Adipocyte (in vitro differentiated cells): ENCODE data around the gene STARD6.
"Not testable (repeated sequence)": the region's sequence is repeated elsewhere in the genome, so short reads cannot be mapped to it uniquely, and the experiment has no call there.

ENCODE experiments used
- DNase-seq: peaks from one replicate; pipeline ENCODE4 v3.0.0-alpha.2; 2015; ENCODE audit warnings: low read depth
- H3K27me3 ChIP-seq: replicated peaks from 2 replicates; pipeline ENCODE4 v1.7.0; 2013; ENCODE audit warnings: mild to moderate bottlenecking, low read length, moderate library complexity; ENCODE audit not compliant: control insufficient read depth, insufficient read depth
- H3K36me3 ChIP-seq: 2 replicates; pipeline ENCODE4 v1.7.0; 2013; ENCODE audit warnings: low read length, mild to moderate bottlenecking, moderate library complexity; ENCODE audit not compliant: control insufficient read depth, insufficient read depth, severe bottlenecking
- H3K4me1 ChIP-seq: 2 replicates; pipeline ENCODE4 v1.7.0; 2013; ENCODE audit warnings: mild to moderate bottlenecking, low read length, moderate library complexity; ENCODE audit not compliant: control insufficient read depth, insufficient read depth
- H3K4me3 ChIP-seq: 2 replicates; pipeline ENCODE4 v1.7.0; 2013; ENCODE audit warnings: mild to moderate bottlenecking, low read length, moderate library complexity
- H3K9ac ChIP-seq: 2 replicates; pipeline ENCODE4 v1.7.0; 2013; ENCODE audit warnings: mild to moderate bottlenecking, low read length, moderate library complexity
- H3K9me3 ChIP-seq: 2 replicates; pipeline ENCODE4 v1.7.0; 2013; ENCODE audit warnings: mild to moderate bottlenecking, low read length, moderate library complexity; ENCODE audit not compliant: control insufficient read depth

STARD6 gene, protein sequence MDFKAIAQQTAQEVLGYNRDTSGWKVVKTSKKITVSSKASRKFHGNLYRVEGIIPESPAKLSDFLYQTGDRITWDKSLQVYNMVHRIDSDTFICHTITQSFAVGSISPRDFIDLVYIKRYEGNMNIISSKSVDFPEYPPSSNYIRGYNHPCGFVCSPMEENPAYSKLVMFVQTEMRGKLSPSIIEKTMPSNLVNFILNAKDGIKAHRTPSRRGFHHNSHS

DNA sequence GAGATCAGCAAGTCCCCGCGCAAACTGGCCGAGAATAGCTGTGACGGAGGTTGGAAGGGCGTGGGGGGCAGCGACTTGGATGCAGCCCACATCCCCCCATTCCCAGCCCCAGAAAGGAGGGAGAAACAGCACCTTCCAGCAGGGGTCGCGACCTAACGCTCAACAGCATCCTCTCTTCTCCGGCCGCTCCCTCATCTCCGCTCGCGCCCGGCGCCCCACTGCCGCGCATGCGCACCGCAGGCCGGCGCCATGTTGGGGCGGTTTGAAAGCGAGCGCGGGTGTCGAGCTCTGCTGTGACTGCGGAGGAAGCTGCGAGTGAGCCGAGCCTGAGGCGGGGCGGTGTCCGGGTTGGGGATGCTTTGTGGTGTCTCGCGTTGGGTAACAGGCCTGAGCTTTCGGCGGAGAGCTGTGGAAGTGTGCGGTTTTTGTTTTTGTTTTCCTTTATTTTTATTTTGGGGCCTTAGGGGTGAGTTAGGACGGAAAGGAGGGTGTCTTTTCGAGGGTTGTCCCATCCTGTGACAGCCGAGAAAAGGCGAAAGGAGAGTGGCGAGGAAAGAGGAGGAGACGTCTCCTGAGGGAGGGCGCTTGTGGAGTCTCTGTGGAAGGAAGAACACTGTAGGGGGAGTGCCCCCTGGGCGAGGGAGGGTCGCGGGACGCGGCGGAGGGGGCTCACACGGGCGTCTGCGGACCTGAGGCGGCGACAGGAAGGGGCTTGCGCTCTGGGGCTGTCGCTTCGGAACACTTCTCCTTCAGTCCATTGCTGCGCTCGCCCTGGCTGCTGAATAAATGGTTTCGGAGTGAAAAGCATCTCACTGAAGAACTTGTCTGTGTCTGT is at the start of gene STARD6, which contains the start of gene C18orf54:
STARD6 (minus strand) TSS at position 199 of the 835 bp plus-strand sequence. CDS start 3,285 bp downstream, outside the sequence.
C18orf54 (plus strand) TSS at position 247 of the 835 bp plus-strand sequence. CDS start 2,667 bp downstream, outside the sequence.
- no peaks in the 10 kb centered on the region for H3K9me3 ChIP-seq
- no peaks in the 10 kb centered on the region for H3K4me1 ChIP-seq
- H3K27me3 ChIP-seq, result no peaks in the 10 kb centered on the region
- H3K4me3 ChIP-seq, result peak within 1 kb of the TSS; percentile 98
- no peaks in the 10 kb centered on the region for H3K36me3 ChIP-seq
- peak; percentile 95 for DNase-seq
- H3K9ac ChIP-seq, result peak within 1 kb of the TSS; percentile 83

DNA sequence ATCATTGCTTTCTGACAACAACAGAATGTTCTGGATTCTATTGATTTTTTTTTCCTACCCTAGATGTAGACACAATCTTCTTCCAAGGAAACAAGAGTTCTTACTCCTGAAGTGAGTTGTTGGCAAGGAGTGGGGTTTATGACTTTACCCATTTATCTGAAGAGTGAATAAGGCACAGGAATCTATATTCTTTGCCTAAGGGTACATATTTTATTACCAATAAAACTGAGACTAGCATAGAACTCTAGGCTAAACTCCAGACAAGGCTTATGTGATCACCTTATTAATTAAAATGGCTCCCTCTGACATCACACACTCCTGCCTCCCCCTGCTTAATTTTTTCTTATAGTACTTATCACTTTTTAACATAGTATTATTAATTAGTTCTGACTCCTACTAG is 47.6 kb upstream of the STARD6 start:
- H3K9me3 ChIP-seq, result peaks cover 2% of the 10 kb centered on the region
- no peaks in the 10 kb centered on the region for H3K4me1 ChIP-seq
- no peaks in the 10 kb centered on the region for H3K36me3 ChIP-seq
- H3K4me3 ChIP-seq, result no peak overlapping the region
- no peak overlapping the region for H3K9ac ChIP-seq
- H3K27me3 ChIP-seq, result peaks cover 4% of the 10 kb centered on the region
- DNase-seq, result no peak

- no peaks in the 10 kb centered on the region for H3K27me3 ChIP-seq
- no peak for DNase-seq
- no peaks in the 10 kb centered on the region for H3K9me3 ChIP-seq
- no peak overlapping the region for H3K9ac ChIP-seq
- no peak overlapping the region for H3K4me3 ChIP-seq
- H3K36me3 ChIP-seq, result no peaks in the 10 kb centered on the region
- H3K4me1 ChIP-seq, result peaks cover 2% of the 10 kb centered on the region
These were observed 39.1 kb upstream of the STARD6 start for GRCh38 chr18:54396760-54397159.

- no peak overlapping the region for H3K4me3 ChIP-seq
- DNase-seq, result no peak
- no peaks in the 10 kb centered on the region for H3K9me3 ChIP-seq
- H3K4me1 ChIP-seq, result peaks cover 8% of the 10 kb centered on the region
- no peaks in the 10 kb centered on the region for H3K36me3 ChIP-seq
- H3K27me3 ChIP-seq, result no peaks in the 10 kb centered on the region
- no peak overlapping the region for H3K9ac ChIP-seq
These were observed 36.1 kb upstream of the STARD6 start for GRCh38 chr18:54393648-54394294.

GRCh38 chr18:54392543-54393023 is 34.9 kb upstream of the STARD6 start:
- Histone ChIP-seq H3K9ac (peak overlapping the region; percentile 29), H3K9me3 (no peaks in the 10 kb centered on the region), H3K36me3 (no peaks in the 10 kb centered on the region), H3K4me3 (no peak overlapping the region), H3K4me1 (peaks cover 19% of the 10 kb centered on the region), H3K27me3 (no peaks in the 10 kb centered on the region)
- DNase-seq, result peak; percentile 86

DNA sequence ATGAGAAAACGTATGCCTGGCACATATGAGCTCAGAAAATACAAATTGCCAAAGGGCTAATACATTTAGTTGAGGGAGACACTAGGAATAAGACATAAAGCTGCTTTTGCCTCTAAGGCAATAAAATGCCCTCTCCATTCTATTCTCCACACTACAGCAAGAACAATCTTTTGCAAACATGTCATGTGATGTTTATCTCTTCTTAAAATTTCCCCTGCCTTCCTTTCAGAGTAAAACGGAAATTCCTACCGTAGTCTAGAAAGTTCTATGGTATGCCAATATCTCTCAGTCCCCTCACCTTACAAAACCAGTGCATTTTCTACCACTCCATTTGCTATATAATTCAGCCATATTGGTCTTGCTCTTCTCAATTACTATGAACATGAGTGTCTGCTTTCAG is 33.2 kb upstream of the STARD6 start:
- Histone ChIP-seq H3K36me3 (no peaks in the 10 kb centered on the region), H3K4me1 (peaks cover 21% of the 10 kb centered on the region), H3K9me3 (no peaks in the 10 kb centered on the region), H3K4me3 (no peak overlapping the region), H3K27me3 (no peaks in the 10 kb centered on the region), H3K9ac (no peak overlapping the region)
- DNase-seq, result no peak

DNA sequence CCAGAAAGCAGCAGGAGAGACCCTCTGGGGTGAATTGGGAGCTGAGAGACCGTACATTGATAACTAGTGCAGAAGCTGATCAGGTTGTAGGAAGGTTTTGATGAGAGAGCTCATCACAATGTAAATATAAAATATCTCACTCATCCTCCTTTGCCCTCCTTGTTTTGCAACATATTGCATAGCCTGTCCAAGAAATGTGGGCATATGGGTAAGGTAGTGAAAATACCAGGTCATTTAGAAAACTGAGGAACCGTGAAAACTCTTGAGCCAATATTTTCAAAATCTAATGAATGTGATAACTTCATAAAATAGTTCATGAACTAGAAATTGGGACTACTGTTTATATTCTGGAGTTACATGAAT is 31.5 kb upstream of the STARD6 start:
- no peak for DNase-seq
- no peak overlapping the region for H3K9ac ChIP-seq
- H3K4me1 ChIP-seq, result peaks cover 21% of the 10 kb centered on the region
- no peak overlapping the region for H3K4me3 ChIP-seq
- H3K36me3 ChIP-seq, result no peaks in the 10 kb centered on the region
- H3K27me3 ChIP-seq, result no peaks in the 10 kb centered on the region
- no peaks in the 10 kb centered on the region for H3K9me3 ChIP-seq

DNA sequence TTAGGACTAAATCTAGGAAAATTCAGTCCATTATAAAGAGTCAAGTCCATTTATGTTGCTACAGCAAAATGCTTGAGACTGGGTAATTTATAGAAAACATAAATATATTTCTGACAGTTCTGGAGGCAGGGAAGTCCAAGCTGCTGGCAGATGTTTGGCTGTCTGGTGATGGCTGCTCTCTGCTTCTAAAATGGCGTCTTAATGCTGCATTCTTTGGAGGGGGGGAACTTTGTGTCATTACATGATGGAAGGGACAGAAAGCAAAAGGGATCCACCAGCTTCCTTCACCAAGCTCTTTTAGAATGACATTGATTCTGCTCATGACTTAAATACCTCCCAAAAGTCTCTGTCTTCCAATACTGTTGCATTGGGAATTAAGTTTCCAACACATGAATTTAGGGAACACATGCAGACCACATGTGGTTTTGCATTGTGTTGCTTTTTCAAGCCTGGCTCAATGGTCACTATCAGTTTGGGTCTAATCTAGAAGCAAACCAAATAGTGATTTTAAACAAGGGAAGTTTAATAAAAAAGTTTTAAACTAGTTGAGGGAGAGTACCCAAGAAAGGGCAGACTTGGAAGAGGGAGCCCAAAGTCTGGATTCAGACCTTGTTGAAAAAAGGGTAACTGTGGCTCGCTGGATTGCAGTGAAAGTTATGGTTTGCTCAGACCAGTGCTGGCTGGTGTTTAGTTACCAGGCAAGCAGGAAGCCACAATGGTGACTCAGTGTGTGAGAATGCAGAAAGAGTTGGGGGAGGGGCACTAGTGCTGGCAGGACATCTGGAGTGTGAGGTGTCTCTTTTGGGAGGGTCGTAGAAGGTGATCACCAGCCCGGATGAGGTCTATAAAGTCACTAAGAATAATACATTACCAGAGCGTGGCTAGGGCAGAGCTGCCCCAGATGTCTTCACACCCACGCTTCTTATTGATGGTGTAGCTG is 30.8 kb upstream of the STARD6 start:
- DNase-seq, result peak; percentile 56
- no peaks in the 10 kb centered on the region for H3K27me3 ChIP-seq
- H3K9me3 ChIP-seq, result no peaks in the 10 kb centered on the region
- H3K9ac ChIP-seq, result no peak overlapping the region
- peak overlapping the region; percentile 14 for H3K4me3 ChIP-seq
- no peaks in the 10 kb centered on the region for H3K36me3 ChIP-seq
- peaks cover 21% of the 10 kb centered on the region for H3K4me1 ChIP-seq

GRCh38 chr18:54387631-54388030 is 30.0 kb upstream of the STARD6 start:
- Histone ChIP-seq H3K27me3 (no peaks in the 10 kb centered on the region), H3K4me3 (no peak overlapping the region), H3K9ac (no peak overlapping the region), H3K9me3 (no peaks in the 10 kb centered on the region), H3K36me3 (no peaks in the 10 kb centered on the region), H3K4me1 (peaks cover 21% of the 10 kb centered on the region)
- DNase-seq, result no peak

DNA sequence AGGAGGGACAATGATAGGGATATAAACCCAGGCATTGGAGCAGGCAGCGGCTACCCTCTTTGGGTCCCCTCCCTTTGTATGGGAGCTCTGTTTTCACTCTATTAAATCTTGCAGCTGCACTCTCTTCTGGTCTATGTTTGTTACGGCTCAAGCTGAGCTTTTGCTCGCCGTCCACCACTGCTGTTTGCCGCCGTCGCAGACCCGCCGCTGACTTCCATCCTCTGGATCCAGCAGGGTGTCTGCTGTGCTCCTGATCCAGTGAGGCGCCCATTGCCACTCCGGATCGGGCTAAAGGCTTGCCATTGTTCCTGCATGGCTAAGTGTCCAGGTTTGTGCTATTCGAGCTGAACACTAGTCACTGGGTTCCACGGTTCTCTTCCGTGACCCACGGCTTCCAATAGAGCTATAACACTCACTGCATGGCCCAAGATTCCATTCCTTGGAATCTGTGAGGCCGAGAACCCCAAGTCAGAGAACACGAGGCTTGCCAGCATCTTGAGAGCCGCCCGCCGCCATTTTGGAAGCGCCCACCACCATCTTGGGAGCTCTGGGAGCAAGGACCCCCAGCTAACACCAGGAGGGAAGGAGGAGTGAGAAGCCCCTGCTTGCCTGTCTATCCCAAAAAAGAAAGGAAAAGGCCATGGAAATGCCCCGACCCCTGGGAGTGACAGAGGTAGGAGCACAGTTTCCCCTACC is 29.3 kb upstream of the STARD6 start:
- DNase-seq, H3K4me3 ChIP-seq: not testable (repeated sequence)

More for the DNA sequence above, 29.3 kb upstream of the STARD6 start:
- H3K27me3 ChIP-seq, H3K9me3 ChIP-seq, H3K36me3 ChIP-seq, H3K9ac ChIP-seq: not testable (repeated sequence)
- H3K4me1 ChIP-seq, result peaks cover 19% of the 10 kb centered on the region
